Effector memory CD8-positive, alpha-beta T cell (primary cell): ENCODE results near the gene NFATC1.

Experiments
- ATAC-seq: fragments of 150-1000 bp; cut with Tn5 transposase; replicated peaks from 2 replicates; pipeline ENCODE4 v1.10.0; 2021; ENCODE audit warnings: mild to moderate bottlenecking, moderate library complexity
- DNase-seq, 3 experiments: peaks; one replicate each; pipeline ENCODE4 v3.0.0; 2021
- H3K27ac Mint-ChIP-seq, 2 donors: one replicate each; pipeline ENCODE4 v1.8.0; 2022; ENCODE audit warnings: mild to moderate bottlenecking in 2 of 2, mixed read lengths in 2 of 2, moderate library complexity in 2 of 2
- H3K27me3 Mint-ChIP-seq, 2 donors: one replicate each; pipeline ENCODE4 v1.8.0; 2022; ENCODE audit warnings: mixed read lengths in 2 of 2
- H3K36me3 Mint-ChIP-seq: one replicate; pipeline ENCODE4 v1.8.0; 2022; ENCODE audit warnings: mild to moderate bottlenecking, moderate library complexity, mixed read lengths; ENCODE audit not compliant: insufficient read depth
- H3K4me1 Mint-ChIP-seq, 2 donors: one replicate each; pipeline ENCODE4 v1.8.0; 2022; ENCODE audit warnings: low read depth in 2 of 2, mixed read lengths in 2 of 2
- H3K4me3 Mint-ChIP-seq, 2 donors: one replicate each; pipeline ENCODE4 v1.8.0; 2022; ENCODE audit warnings: mild to moderate bottlenecking in 2 of 2, mixed read lengths in 2 of 2, moderate library complexity in 2 of 2
- H3K9me3 Mint-ChIP-seq, 2 donors: one replicate each; pipeline ENCODE4 v1.8.0; 2022; ENCODE audit warnings: mixed read lengths in 2 of 2

The NFATC1 gene

GRCh38 chr18:79399275-79400081 is 3.7 kb downstream of the NFATC1 start:
- no peaks in the 10 kb centered on the region for H3K27me3 Mint-ChIP-seq
- ATAC-seq (peak; percentile 1), DNase-seq (no peak)
- peak overlapping the region; percentile 69 to 83 for H3K27ac Mint-ChIP-seq
- H3K4me1 Mint-ChIP-seq, result peaks cover 35 to 36% of the 10 kb centered on the region in 2 donors
- H3K36me3 Mint-ChIP-seq, result peaks cover 40% of the 10 kb centered on the region
- H3K9me3 Mint-ChIP-seq, result no peaks in the 10 kb centered on the region
- H3K4me3 Mint-ChIP-seq, result peak overlapping the region; percentile 80 to 93

GRCh38 chr18:79400091-79400590 is 4.4 kb downstream of the NFATC1 start:
- ATAC-seq (peak; percentile 35), DNase-seq (peak in 1 of 3 experiments; percentile 46)
- Mint-ChIP-seq H3K27me3 (no peaks in the 10 kb centered on the region), H3K9me3 (no peaks in the 10 kb centered on the region), H3K4me1 (peaks cover 38 to 43% of the 10 kb centered on the region in 2 donors), H3K27ac (no peak overlapping the region), H3K4me3 (peak overlapping the region; percentile 83 to 93), H3K36me3 (peaks cover 36% of the 10 kb centered on the region)

GRCh38 chr18:79400591-79401381 is 5.1 kb downstream of the NFATC1 start:
- ATAC-seq (peak; percentile 35), DNase-seq (peak; percentile 41 to 55 (median 42))
- H3K27ac Mint-ChIP-seq, result peak overlapping the region; percentile 94 to 96
- no peaks in the 10 kb centered on the region for H3K9me3 Mint-ChIP-seq
- peaks cover 40 to 46% of the 10 kb centered on the region in 2 donors for H3K4me1 Mint-ChIP-seq
- no peaks in the 10 kb centered on the region for H3K27me3 Mint-ChIP-seq
- peaks cover 38% of the 10 kb centered on the region for H3K36me3 Mint-ChIP-seq
- peak overlapping the region; percentile 83 to 93 for H3K4me3 Mint-ChIP-seq

- ATAC-seq (no peak), DNase-seq (no peak)
- H3K4me3 Mint-ChIP-seq, result peak overlapping the region; percentile 83 to 93
- no peaks in the 10 kb centered on the region for H3K9me3 Mint-ChIP-seq
- H3K27me3 Mint-ChIP-seq, result no peaks in the 10 kb centered on the region
- H3K27ac Mint-ChIP-seq, result peak overlapping the region; percentile 94 to 96
- H3K36me3 Mint-ChIP-seq, result peaks cover 45% of the 10 kb centered on the region
- peaks cover 47 to 51% of the 10 kb centered on the region in 2 donors for H3K4me1 Mint-ChIP-seq
These were observed 5.9 kb downstream of the NFATC1 start for GRCh38 chr18:79401494-79402208.

- Mint-ChIP-seq H3K27me3 (no peaks in the 10 kb centered on the region), H3K4me3 (peak overlapping the region; percentile 58 to 83), H3K36me3 (peaks cover 45% of the 10 kb centered on the region), H3K9me3 (no peaks in the 10 kb centered on the region), H3K27ac (peak overlapping the region; percentile 84 to 94), H3K4me1 (peaks cover 47 to 51% of the 10 kb centered on the region in 2 donors)
- ATAC-seq (no peak), DNase-seq (no peak)
These were observed 6.5 kb downstream of the NFATC1 start for GRCh38 chr18:79402209-79402576.

GRCh38 chr18:79402977-79403722 is 7.4 kb downstream of the NFATC1 start:
- H3K36me3 Mint-ChIP-seq, result peaks cover 48% of the 10 kb centered on the region

GRCh38 chr18:79403723-79404566 is 8.2 kb downstream of the NFATC1 start:
- H3K27ac Mint-ChIP-seq, result peak overlapping the region; percentile 94 to 99
- H3K36me3 Mint-ChIP-seq, result peaks cover 44% of the 10 kb centered on the region
- peaks cover 44 to 52% of the 10 kb centered on the region in 2 donors for H3K4me1 Mint-ChIP-seq
- H3K9me3 Mint-ChIP-seq, result no peaks in the 10 kb centered on the region
- peak overlapping the region; percentile 52 to 83 for H3K4me3 Mint-ChIP-seq
- H3K27me3 Mint-ChIP-seq, result no peaks in the 10 kb centered on the region
- ATAC-seq, result no peak
- no peak for DNase-seq

More at GRCh38 chr18:79402977-79403722, 7.4 kb downstream of the NFATC1 start:
- Mint-ChIP-seq H3K27me3 (no peaks in the 10 kb centered on the region), H3K4me3 (peak overlapping the region; percentile 58 to 83), H3K9me3 (no peaks in the 10 kb centered on the region), H3K27ac (peak overlapping the region; percentile 84 to 94), H3K4me1 (peaks cover 47 to 54% of the 10 kb centered on the region in 2 donors)
- DNase-seq, result no peak
- ATAC-seq, result no peak

GRCh38 chr18:79404567-79404910 is 8.8 kb downstream of the NFATC1 start:
- H3K4me1 Mint-ChIP-seq, result peaks cover 39 to 51% of the 10 kb centered on the region in 2 donors
- H3K36me3 Mint-ChIP-seq, result peaks cover 40% of the 10 kb centered on the region
- peak overlapping the region; percentile 94 to 99 for H3K27ac Mint-ChIP-seq
- H3K27me3 Mint-ChIP-seq, result no peaks in the 10 kb centered on the region
- no peaks in the 10 kb centered on the region for H3K9me3 Mint-ChIP-seq
- DNase-seq (no peak), ATAC-seq (no peak)
- peak overlapping the region; percentile 52 to 83 for H3K4me3 Mint-ChIP-seq

GRCh38 chr18:79405019-79405780 is 9.5 kb downstream of the NFATC1 start:
- Mint-ChIP-seq H3K36me3 (peaks cover 40% of the 10 kb centered on the region), H3K9me3 (no peaks in the 10 kb centered on the region), H3K4me1 (peaks cover 39 to 51% of the 10 kb centered on the region in 2 donors), H3K27me3 (no peaks in the 10 kb centered on the region), H3K27ac (peak overlapping the region; percentile 98 to 99), H3K4me3 (peak overlapping the region; percentile 78 to 83)
- DNase-seq (no peak), ATAC-seq (no peak)

GRCh38 chr18:79405781-79406575 is 10.2 kb downstream of the NFATC1 start:
- H3K4me3 Mint-ChIP-seq, result peak overlapping the region; percentile 78 to 83
- ATAC-seq (peak; percentile 87), DNase-seq (peak; percentile 77 to 87 (median 81))
- H3K27me3 Mint-ChIP-seq, result no peaks in the 10 kb centered on the region
- peaks cover 36 to 49% of the 10 kb centered on the region in 2 donors for H3K4me1 Mint-ChIP-seq
- H3K27ac Mint-ChIP-seq, result peak overlapping the region; percentile 98 to 99
- H3K9me3 Mint-ChIP-seq, result no peaks in the 10 kb centered on the region
- H3K36me3 Mint-ChIP-seq, result peaks cover 37% of the 10 kb centered on the region

- Mint-ChIP-seq H3K4me3 (no peak overlapping the region), H3K36me3 (peaks cover 35% of the 10 kb centered on the region), H3K4me1 (peaks cover 32 to 42% of the 10 kb centered on the region in 2 donors), H3K27me3 (no peaks in the 10 kb centered on the region), H3K27ac (peak overlapping the region; percentile 98 to 99), H3K9me3 (no peaks in the 10 kb centered on the region)
- DNase-seq (no peak), ATAC-seq (no peak)
These were observed 11.0 kb downstream of the NFATC1 start for GRCh38 chr18:79406708-79407107.
